GM12864 (cell line): ENCODE results near the gene HSD11B1L.

Experiments used
- DNase-seq: peaks from one replicate; pipeline ENCODE4 v3.0.0-alpha.2; 2011; ENCODE audit warnings: low read depth
- H3K4me3 ChIP-seq: 2 replicates; pipeline ENCODE4 v1.5.1; 2011; ENCODE audit warnings: mild to moderate bottlenecking, low read depth, low read length, control low read depth
- CTCF ChIP-seq: IDR thresholded peaks from 2 replicates; pipeline ENCODE4 v1.5.1; 2011; ENCODE audit warnings: low read depth, mild to moderate bottlenecking, moderate library complexity, low read length, control low read depth, inconsistent platforms; ENCODE audit errors: missing control alignments

Gene HSD11B1L

GRCh38 chr19:5652261-5652660, 28.6 kb upstream of the HSD11B1L start:
- TF ChIP-seq CTCF: no peak
- DNase-seq: no peak
- no peak overlapping the region for H3K4me3 ChIP-seq

GRCh38 chr19:5654931-5655330, 25.9 kb upstream of the HSD11B1L start:
- no peak for DNase-seq
- H3K4me3 ChIP-seq: no peak overlapping the region
- no peak for TF ChIP-seq CTCF

- H3K4me3 ChIP-seq: no peak overlapping the region
- DNase-seq: no peak
- no peak for TF ChIP-seq CTCF
These were observed 25.4 kb upstream of the HSD11B1L start for GRCh38 chr19:5655412-5655811.

- no peak for TF ChIP-seq CTCF
- no peak overlapping the region for H3K4me3 ChIP-seq
- DNase-seq: no peak
These were observed 19.3 kb upstream of the HSD11B1L start for GRCh38 chr19:5661483-5661882.

GRCh38 chr19:5663904-5664303, 16.9 kb upstream of the HSD11B1L start:
- DNase-seq: no peak
- H3K4me3 ChIP-seq: no peak overlapping the region
- no peak for TF ChIP-seq CTCF

- no peak for TF ChIP-seq CTCF
- DNase-seq: no peak
- no peak overlapping the region for H3K4me3 ChIP-seq
These were observed 16.3 kb upstream of the HSD11B1L start for GRCh38 chr19:5664515-5664914.

- TF ChIP-seq CTCF: no peak
- no peak for DNase-seq
These were observed 14.9 kb upstream of the HSD11B1L start for GRCh38 chr19:5665781-5666513.

More at GRCh38 chr19:5665781-5666513, 14.9 kb upstream of the HSD11B1L start:
- no peak overlapping the region for H3K4me3 ChIP-seq
